Measurements from ENCODE around the gene KANSL1L.

GRCh38 chr2:210180477-210180876 lies 9.3 kb upstream of the KANSL1L start:
- no peak for TF ChIP-seq CTCF (IDR thresholded peaks at IDR 0.05)
- no peak for TF ChIP-seq POLR2A (IDR thresholded peaks at IDR 0.05)
- TF ChIP-seq EP300 (IDR thresholded peaks at IDR 0.05), result no peak
- TF ChIP-seq POLR2AphosphoS5 (IDR thresholded peaks at IDR 0.05), result no peak

Data from suprapubic skin (tissue), 4 donors.